ENCODE measurements around the gene TBC1D5.

DNA sequence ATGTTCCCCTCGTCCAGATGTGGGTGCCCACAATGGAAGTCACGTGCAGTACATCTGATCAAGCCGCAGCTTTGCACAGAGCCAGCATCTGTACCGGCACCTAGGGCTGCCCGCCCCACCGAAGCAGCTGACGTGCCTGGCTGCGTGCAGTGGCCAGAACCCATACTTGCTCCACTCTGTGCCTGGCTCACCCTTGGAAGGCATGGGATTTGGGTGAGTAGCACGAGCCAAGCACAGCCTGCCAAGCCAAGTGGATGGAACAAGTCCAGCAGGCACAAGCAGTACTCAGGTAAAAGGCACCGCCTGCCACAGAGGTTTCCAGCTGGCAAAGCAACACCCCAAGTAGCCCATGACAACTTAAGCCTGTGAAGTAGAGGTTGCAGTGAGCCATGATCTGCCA is 261.3 kb downstream of the TBC1D5 start:
- TF ChIP-seq, protein P1, sequence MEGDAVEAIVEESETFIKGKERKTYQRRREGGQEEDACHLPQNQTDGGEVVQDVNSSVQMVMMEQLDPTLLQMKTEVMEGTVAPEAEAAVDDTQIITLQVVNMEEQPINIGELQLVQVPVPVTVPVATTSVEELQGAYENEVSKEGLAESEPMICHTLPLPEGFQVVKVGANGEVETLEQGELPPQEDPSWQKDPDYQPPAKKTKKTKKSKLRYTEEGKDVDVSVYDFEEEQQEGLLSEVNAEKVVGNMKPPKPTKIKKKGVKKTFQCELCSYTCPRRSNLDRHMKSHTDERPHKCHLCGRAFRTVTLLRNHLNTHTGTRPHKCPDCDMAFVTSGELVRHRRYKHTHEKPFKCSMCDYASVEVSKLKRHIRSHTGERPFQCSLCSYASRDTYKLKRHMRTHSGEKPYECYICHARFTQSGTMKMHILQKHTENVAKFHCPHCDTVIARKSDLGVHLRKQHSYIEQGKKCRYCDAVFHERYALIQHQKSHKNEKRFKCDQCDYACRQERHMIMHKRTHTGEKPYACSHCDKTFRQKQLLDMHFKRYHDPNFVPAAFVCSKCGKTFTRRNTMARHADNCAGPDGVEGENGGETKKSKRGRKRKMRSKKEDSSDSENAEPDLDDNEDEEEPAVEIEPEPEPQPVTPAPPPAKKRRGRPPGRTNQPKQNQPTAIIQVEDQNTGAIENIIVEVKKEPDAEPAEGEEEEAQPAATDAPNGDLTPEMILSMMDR (conservative IDR thresholded peaks at IDR 0.05 in 1 of 2, IDR thresholded peaks at IDR 0.05 in 1 of 2; ENCODE audit: extremely low read depth in 1 of 2, insufficient read depth in 1 of 2, low read depth in 1 of 2, low read length in 2 of 2) = no peak
- no peak for TF ChIP-seq EZH2 (IDR thresholded peaks at IDR 0.05; ENCODE audit: borderline replicate concordance, low read length)

Measured in mammary epithelial cell (primary cell).